H7 (cell line): ENCODE data around the gene CLN3. TPM values are rescaled to one million over a fixed set of nuclear protein-coding genes. Genes with fewer than 3 reads are reported as not detected.
"Not testable (repeated sequence)": the region's sequence is repeated elsewhere in the genome, so short reads cannot be mapped to it uniquely, and the experiment has no call there.

Source experiments
- DNase-seq: peaks from one replicate; pipeline ENCODE4 v3.0.0; 2012
- H3K27me3 ChIP-seq: 2 replicates; pipeline ENCODE4 v1.6.0; 2011; ENCODE audit warnings: mild to moderate bottlenecking, low read length; ENCODE audit not compliant: control insufficient read depth, insufficient read depth
- H3K36me3 ChIP-seq: replicated peaks from 2 replicates; pipeline ENCODE4 v1.5.1; 2011; ENCODE audit warnings: low read length; ENCODE audit not compliant: control insufficient read depth, insufficient read depth
- H3K4me3 ChIP-seq: 2 replicates; pipeline ENCODE4 v1.5.1; 2011; ENCODE audit warnings: low read depth, mild to moderate bottlenecking, control low read depth, low read length, moderate library complexity; ENCODE audit not compliant: insufficient read depth
- total RNA-seq: library from RNA; depleted of rRNA; stranded (reverse); fragments of >200 nt; shearing (Covaris generic); gene quantifications from 2 replicates; pipeline ENCODE4 v1.2.3, GENCODE V29; 2014

CLN3 gene
- total RNA-seq, 1 experiment from 2014 or later: 23.0 TPM

DNA sequence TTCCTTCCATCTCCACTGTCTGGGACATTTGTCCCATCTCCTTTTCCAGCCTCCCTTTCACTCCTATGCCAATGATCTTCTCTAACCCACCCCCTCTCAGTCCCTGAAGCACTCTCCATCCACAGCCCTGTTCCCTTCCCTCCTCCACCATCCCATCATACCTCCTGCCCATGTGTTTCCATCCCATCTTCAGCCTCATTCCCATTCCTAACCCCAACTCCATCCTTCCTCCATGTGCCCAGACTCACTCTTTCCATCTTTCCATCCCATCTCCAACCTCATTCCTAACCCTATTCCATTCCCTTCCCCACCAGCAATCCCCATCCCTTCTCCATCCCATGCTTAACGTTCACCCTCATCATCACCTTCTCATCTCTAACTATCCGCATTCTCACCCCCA is 10.4 kb upstream of the CLN3 start:
- Histone ChIP-seq H3K27me3 (no peaks in the 10 kb centered on the region; the same call in 1 of the 2 replicates), H3K4me3 (no peak overlapping the region), H3K36me3 (no peaks in the 10 kb centered on the region)
- no peak for DNase-seq

DNA sequence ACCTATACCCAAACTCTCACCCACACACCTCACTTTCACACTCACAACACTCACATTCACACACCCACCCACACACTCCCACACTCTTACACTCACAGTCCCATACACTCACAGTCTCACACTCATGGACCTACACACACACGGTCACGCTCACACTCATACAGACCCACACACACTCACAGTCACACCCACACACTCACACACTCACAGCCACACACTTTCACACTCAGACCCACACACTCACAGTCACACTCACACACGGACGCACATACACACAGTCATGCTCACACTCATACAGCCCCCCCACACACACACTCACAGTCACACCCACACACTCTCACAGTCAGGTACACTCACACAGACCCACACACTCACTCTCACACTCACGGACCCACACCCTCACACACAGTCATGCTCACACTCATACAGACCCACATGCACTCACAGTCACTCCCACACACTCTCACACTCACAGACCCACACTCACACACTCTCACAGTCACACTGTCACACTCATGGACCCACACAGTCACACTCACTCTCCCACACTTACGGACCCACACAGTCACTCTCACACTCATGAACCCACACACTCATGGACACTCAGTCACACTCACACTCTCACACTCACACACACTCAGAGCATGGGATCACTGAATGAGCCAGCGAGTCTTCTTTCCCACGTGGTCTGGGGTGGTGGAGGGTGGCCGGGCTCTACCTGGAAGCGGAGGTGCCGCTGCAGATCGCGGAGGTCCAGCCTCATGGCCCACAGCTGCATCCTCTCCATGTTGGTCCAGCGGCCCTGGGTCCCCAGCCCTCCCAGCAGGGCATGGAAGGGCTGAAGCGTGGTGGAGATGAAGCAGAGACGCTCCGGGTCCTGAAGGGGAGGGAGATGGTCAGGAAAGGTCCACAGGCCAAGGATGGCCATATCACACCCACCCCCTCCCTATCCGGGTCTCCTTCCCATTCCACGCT is 9.7 kb upstream of the CLN3 start:
- Histone ChIP-seq H3K36me3 (no peaks in the 10 kb centered on the region), H3K4me3 (no peak overlapping the region), H3K27me3 (no peaks in the 10 kb centered on the region; the same call in 1 of the 2 replicates)
- no peak for DNase-seq

DNA sequence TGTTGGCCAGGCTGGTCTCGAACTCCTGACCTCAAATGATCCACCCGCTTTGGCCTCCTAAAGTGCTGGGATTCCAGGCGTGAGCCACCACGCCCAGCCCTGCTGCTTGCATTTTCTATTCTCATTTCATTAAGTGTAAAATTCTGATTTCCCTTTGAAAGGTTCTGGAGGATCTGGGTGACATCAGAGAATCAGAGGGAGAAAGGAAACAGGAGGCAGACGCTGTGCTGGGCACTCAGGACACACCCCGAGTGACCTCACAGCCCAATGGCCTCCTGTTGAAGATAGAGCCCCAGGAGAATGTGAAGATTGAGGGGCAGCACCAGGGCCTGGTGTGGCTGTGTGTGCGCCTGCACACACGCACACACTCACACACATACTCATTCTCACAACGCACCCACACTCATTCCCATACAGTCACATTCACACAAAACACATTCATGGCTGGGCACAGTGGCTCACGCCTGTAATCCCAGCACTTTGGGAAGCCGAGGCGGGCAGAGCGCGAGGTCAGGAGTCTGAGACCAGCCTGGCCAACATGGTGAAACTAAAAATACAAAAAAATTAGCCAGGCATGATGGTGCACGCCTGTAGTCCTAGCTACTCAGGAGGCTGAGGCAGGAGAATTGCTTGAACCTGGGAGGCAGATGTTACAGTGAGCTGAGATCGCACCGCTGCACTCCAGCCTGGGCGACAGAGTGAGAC is 8.8 kb upstream of the CLN3 start:
- H3K4me3 ChIP-seq, DNase-seq: not testable (repeated sequence)

DNA sequence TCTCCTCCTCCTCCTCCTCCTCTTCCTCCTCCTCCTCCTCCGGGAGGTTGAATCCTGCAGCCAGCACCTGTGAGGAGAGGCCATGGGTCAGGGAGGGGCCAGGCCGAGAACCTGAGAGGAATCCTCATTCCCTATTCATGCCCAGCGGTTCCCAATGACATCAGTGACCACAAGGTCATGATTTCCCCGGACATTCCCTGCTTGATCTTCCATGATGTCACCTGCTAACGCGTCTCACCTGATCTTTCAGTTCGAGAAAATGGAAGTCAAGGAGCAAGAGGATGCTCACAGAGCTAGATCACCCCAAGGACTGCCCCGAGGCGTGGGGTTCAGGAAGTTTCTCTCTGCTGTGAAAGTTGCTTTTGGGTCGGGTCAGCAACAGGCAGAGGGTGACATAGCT is 8.0 kb upstream of the CLN3 start:
- no peaks in the 10 kb centered on the region; the same call in 1 of the 2 replicates for H3K27me3 ChIP-seq
- DNase-seq: no peak
- H3K4me3 ChIP-seq: no peak overlapping the region
- H3K36me3 ChIP-seq: no peaks in the 10 kb centered on the region

More for the DNA sequence above, 8.8 kb upstream of the CLN3 start:
- not testable (repeated sequence) for H3K27me3 ChIP-seq, H3K36me3 ChIP-seq

DNA sequence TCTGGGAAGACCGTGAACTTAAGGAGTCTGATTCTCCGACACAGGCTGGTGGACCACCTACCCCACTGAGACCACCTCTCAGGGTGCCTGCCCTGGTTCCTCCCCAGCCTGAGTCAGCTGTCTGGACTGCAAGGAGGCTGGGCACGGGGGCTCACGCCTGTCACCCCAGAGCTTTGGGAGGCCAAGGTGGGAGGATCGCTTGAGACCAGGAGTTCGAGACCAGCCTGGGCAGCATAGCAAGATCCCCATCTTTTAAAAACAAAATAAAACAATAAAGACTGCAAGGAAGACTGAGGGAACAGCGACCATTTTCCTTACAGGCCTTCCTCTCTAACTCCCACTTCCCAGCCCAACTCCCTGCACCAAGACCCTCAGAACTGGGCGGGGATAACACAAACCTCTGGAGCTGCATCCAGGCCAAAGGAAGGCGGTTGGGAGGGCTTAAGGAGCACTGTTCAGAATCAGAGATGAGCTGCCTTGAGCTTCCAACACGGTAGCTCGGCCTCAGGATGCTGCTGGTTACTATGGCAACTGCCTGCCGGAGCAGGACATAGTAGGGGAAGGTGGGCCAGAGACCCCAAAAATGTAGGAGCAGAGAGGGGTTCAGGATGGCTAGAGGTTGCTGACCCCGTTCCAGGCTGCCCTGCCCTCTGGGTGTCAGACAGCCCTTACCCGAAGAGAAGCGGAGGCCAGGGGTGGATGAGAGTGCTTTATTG is 7.0 kb upstream of the CLN3 start:
- DNase-seq: no peak
- no peak overlapping the region for H3K4me3 ChIP-seq
- no peaks in the 10 kb centered on the region; the same call in none of the 2 replicates for H3K27me3 ChIP-seq
- no peaks in the 10 kb centered on the region for H3K36me3 ChIP-seq

DNA sequence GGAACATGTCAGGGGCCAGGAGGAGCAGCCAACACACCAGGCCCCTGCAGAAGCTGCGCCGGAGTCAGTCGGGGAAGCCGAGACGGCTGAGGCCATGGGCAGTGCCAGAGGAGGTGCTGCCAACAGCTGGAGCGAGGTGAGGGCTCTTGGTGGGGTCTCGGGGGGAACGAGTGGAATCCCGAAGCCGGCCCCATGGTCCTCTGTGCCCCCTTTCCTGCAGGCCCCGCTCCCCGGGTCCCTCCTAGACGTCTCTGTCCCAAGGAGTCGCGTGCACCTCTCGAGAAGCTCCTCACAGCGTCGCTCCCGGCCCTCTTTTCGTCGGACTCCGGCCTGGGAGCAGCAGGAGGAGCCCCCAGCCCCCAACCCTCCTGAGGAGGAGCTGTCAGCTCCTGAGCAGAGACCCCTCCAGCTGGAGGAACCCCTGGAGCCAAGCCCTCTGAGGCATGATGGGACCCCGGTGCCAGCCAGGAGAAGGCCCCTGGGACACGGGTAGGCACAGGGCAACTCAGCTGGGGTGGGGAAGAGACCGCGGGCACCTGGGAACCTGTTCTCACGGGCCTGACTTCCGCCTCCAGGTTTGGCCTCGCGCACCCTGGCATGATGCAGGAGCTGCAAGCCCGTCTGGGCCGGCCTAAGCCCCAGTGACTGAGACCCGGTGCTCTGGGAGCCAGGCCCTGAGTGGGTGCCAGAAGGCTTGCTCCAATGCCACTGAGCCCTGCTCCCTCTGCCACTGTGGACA is 6.2 kb upstream of the CLN3 start:
- Histone ChIP-seq H3K27me3 (no peaks in the 10 kb centered on the region; the same call in none of the 2 replicates), H3K4me3 (no peak overlapping the region), H3K36me3 (no peaks in the 10 kb centered on the region)
- peak; percentile 60 for DNase-seq

DNA sequence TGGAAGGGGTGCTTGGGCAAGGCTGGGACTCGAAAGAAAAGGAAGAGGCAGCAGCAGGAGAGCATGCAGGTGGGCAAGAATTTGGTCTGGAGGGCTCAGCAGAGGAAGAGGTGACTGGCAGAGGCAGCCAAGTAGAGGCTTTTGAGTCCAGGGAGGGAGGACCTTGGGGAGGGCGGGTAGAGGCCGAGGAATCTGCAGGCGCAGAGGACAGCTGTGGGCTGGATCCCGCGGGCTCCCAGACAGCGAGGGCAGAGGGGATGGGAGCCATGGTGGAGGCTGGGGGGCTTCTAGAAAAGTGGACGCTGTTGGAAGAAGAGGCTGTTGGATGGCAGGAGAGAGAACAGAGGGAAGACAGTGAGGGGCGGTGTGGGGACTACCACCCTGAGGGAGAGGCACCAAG is 5.5 kb upstream of the CLN3 start:
- Histone ChIP-seq H3K27me3 (no peaks in the 10 kb centered on the region; the same call in none of the 2 replicates), H3K36me3 (no peaks in the 10 kb centered on the region), H3K4me3 (no peak overlapping the region)
- DNase-seq: no peak

DNA sequence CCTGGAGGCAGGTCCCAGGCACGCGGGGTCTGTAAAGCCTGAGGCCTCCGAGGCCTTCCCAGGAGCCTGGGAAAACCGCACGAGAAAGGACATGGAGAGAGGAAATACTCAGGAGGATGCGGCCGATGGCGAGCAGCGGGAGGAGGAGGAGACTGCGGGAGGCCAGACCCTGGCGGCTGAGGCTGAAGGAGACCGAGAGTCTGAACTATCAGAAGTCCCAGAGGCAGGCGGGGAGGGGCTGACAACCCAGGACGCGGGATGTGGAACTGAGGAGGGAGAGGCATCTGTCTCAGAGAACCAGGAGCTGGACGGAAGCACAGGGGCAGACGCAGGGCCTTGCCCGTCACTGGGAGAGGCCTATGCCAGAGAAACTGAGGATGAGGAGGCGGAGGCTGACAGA is 5.0 kb upstream of the CLN3 start:
- peak; percentile 49 for DNase-seq
- no peaks in the 10 kb centered on the region for H3K36me3 ChIP-seq
- H3K4me3 ChIP-seq: no peak overlapping the region
- H3K27me3 ChIP-seq: no peaks in the 10 kb centered on the region; the same call in none of the 2 replicates

DNA sequence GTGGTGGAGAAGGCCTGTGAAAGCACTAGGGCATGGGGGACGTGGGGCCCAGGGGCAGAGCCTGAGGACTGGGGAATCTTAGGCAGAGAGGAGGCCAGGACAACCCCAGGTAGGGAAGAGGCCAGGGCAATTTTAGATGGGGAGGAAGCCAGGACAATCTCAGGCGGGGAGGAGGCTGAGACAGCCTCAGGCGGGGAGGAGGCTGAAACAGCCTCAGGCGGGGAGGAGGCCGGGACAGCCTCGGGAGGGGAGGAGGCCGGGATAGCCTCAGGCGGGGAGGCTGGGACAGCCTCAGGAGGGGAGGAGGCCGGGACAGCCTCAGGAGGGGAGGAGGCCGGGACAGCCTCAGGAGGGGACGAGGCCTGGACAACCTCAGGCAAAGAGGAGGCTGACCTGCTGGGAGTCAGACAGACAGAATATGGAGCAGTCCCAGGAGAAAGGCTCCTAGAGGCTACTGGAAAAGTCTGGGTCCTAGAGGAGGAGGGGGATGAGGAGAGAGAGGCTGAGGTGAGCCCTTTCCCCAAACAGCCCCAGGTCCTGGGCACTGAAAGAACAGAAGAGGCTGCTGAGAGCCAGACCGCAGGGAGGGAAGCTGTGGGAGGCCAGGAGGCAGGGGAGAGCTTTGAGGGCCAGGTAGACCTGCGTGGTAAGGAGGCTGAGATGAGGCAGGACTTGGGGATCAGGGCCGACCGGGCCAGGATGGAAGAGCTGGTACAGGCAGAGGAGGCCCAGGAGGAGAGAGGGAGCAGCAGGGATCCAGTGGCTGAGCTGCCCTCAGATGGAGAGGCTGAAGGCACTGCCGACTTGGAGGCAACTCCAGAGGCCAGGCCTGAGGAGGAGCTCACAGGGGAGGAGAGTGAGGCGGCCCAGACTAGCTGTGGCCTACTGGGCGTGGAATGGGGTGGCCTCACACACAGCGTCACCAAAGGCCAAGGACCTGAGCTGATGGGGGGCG is 4.2 kb upstream of the CLN3 start:
- DNase-seq: no peak
- H3K27me3 ChIP-seq: no peaks in the 10 kb centered on the region; the same call in none of the 2 replicates
- H3K4me3 ChIP-seq: no peak overlapping the region
- no peaks in the 10 kb centered on the region for H3K36me3 ChIP-seq

DNA sequence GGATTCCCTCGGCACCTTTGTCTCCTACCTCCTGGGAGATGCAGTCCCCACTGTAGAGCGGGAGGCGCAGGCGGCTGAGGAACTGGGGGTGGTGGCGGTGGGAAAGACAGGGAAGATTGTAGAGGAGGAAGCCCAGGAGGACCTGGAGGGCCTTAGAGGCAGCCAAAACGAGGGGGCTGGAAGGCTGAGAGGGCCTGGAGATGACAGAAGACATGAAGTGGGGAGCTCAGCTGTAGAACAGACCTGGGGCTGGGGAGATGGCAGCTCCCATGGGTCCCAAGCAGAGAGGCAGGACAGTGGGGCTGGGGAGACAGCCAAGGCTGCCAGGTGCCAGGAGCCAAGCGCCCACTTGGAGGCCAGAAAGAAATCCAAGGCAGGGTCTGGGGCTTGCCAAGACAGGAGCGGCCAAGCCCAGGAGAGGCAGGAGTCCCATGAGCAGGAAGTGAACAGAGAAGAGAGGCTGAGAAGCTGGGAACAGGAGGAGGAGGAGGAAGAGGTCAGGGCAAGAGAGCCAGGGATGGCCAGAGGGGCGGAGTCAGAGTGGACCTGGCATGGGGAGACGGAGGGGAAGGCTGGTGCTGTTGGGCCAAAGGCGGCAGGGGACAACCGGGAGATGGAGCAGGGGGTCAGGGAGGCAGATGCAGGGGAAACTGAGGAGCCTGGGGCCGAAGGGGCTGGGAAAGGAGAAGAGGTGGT is 3.4 kb upstream of the CLN3 start:
- Histone ChIP-seq H3K4me3 (no peak overlapping the region), H3K36me3 (no peaks in the 10 kb centered on the region), H3K27me3 (no peaks in the 10 kb centered on the region; the same call in none of the 2 replicates)
- DNase-seq: no peak

DNA sequence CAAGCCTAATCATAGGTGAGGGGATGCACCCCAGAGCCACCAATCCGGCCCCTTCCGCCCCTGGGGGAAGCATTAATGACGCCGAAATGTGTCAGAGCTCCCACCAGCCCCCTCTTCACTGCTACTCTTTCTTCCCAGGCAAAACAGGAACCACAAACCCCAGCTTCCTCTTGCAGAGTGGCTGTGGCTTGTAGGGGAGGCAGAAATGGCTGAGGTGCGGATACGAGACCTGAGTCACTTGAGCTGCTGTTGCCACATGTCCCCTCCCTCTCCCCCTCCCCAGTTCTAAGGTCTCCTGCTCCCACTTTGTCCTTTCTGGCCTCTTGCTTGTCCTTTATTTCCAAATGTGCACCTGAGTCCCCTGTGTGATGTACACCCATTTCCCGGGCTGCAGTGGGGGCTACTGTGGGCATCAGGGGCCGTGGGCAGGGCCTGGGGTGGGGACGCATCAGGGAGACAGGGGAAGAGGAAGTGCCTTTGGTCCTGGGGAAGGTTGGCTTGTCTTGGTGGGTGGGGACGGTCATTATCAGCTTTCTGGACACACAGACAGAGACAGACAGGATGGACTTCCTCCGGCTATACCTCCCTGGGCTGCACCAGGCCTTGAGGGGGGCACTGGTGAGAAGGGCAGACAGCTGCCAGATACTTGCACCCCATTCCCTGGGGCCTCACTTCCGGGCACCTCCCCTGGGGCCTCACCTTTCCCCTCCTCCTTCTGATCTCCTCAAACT is 2.4 kb upstream of the CLN3 start, which contains the start of gene APOBR:
Gene APOBR, plus strand, starts transcription at position 523 of the 731 bp plus-strand sequence. Its CDS starts 39 bp downstream, at position 562.
- H3K27me3 ChIP-seq: no peaks in the 10 kb centered on the region; the same call in none of the 2 replicates
- no peaks in the 10 kb centered on the region for H3K36me3 ChIP-seq
- no peak within 1 kb of the TSS for H3K4me3 ChIP-seq
- no peak for DNase-seq

DNA sequence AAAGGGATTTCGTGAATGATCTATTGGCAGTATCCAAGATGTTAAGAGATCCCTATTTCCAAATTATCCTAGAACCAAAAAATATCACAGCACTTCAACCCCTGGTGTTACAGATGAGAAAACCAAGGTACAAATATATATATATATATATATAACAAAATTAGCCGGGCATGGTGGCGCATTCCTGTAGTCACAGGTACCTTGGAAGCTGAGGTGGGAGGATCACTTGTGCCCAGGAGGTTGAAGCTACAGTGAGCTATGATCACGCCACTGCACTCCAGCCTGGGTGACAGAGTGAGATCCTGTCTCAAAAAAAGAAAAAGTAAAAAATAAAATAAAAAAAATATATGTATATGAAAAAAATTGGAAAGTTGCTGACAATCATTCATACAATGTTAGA is 637 bp upstream of the CLN3 start:
- no peak for DNase-seq
- H3K27me3 ChIP-seq: no peaks in the 10 kb centered on the region; the same call in none of the 2 replicates
- H3K4me3 ChIP-seq: peak overlapping the region; percentile 89
- H3K36me3 ChIP-seq: peaks cover 1% of the 10 kb centered on the region; the same call in 1 of the 2 replicates
